Brain microvascular endothelial cell (primary cell): ENCODE measurements around the gene CAMTA1.

Experiments
- DNase-seq: peaks from one replicate; pipeline ENCODE4 v3.0.0-alpha.2; 2020
- H3K27ac ChIP-seq: fragments of 250-450 bp; sonication (Bioruptor Pico); 2 replicates; pipeline ENCODE4 v1.5.1; 2020; ENCODE audit warnings: mild to moderate bottlenecking, moderate library complexity
- H3K27me3 ChIP-seq: fragments of 250-450 bp; sonication (Bioruptor Pico); replicated peaks from 2 replicates; pipeline ENCODE4 v1.5.1; 2020; ENCODE audit warnings: mild to moderate bottlenecking
- H3K36me3 ChIP-seq: fragments of 250-450 bp; sonication (Bioruptor Pico); replicated peaks from 2 replicates; pipeline ENCODE4 v1.5.1; 2020; ENCODE audit warnings: mild to moderate bottlenecking
- H3K4me3 ChIP-seq: 2 replicates; pipeline ENCODE4 v1.5.1; 2011; ENCODE audit warnings: low read depth, mild to moderate bottlenecking, control low read depth, low read length, moderate library complexity
- in situ Hi-C: cut with HindIII; loops from 2 replicates; pipeline ENCODE4 v1.10.0; 2017; ENCODE audit warnings: low sequenced_read_pairs, low pct_ligation_motif_present
- TF ChIP-seq, protein P1 (sequence below): IDR thresholded peaks from 2 replicates; pipeline ENCODE4 v1.5.1; 2011; ENCODE audit warnings: low read depth, mild to moderate bottlenecking, moderate library complexity, low read length, control low read depth, inconsistent platforms; ENCODE audit errors: missing control alignments

Gene CAMTA1

DNA sequence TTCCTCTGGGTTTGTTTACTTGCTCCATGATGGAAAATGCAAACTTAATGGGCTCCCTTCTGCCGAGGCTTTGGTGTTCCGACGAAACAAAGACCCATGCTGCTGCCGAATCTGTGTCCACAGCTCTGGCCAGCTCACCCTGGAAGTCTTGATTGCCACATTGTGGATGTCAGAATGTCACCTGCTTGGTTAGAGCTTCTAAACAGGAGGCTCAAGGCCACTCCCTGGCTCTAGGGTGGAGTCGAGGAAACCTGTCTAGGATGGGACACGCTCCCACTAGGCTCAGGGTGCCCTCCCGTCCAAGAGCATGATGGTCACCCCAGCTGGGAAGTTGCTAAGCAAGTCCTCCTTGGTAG, 706.5 kb downstream of the CAMTA1 start:
- H3K27me3 ChIP-seq, result no peaks in the 10 kb centered on the region
- no peak overlapping the region for H3K4me3 ChIP-seq
- no peak for DNase-seq
- TF ChIP-seq, protein P1, sequence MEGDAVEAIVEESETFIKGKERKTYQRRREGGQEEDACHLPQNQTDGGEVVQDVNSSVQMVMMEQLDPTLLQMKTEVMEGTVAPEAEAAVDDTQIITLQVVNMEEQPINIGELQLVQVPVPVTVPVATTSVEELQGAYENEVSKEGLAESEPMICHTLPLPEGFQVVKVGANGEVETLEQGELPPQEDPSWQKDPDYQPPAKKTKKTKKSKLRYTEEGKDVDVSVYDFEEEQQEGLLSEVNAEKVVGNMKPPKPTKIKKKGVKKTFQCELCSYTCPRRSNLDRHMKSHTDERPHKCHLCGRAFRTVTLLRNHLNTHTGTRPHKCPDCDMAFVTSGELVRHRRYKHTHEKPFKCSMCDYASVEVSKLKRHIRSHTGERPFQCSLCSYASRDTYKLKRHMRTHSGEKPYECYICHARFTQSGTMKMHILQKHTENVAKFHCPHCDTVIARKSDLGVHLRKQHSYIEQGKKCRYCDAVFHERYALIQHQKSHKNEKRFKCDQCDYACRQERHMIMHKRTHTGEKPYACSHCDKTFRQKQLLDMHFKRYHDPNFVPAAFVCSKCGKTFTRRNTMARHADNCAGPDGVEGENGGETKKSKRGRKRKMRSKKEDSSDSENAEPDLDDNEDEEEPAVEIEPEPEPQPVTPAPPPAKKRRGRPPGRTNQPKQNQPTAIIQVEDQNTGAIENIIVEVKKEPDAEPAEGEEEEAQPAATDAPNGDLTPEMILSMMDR, result no peak
- no peaks in the 10 kb centered on the region for H3K36me3 ChIP-seq
- in situ Hi-C loops, result no loop called here
- H3K27ac ChIP-seq, result no peak overlapping the region

DNA sequence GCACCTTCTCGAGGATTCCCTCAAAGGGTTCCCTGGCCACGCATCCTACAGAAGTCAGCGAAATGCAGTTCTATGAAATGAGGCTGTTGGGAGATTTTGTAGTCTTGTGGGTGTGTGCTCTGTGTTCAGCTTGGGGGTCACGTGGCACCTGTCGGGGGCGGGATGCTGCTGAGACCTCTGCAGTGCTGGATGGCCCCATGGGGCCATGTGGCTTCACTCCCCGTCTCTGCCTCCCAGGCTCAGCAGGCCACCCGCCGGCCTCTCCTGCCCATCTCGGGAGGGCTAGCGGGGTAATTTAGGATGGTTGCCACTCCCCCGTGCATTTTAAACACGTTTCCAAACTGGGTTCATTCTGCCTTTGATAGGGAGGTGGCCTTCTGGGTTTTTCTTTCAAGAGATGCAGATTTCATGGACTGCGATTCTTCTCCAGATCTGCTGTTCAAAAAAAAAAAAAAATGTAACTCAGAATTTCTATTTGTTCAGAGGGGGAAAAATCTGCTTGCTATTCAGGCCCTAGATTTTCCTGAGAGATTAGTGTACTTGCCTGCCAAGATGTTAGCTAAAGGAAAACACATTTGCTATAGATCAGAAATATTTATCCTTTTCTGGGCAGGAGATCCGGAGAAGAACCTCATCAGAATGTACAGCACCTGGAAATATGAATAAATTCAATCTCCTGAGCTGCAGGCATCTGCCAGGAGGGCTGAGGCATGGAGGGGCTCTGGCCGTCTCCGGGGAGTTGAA, 708.6 kb downstream of the CAMTA1 start:
- no peaks in the 10 kb centered on the region for H3K36me3 ChIP-seq
- H3K27ac ChIP-seq, result no peak overlapping the region
- H3K27me3 ChIP-seq, result no peaks in the 10 kb centered on the region
- TF ChIP-seq, protein P1, result no peak
- H3K4me3 ChIP-seq, result no peak overlapping the region
- in situ Hi-C loops, result no loop called here
- no peak for DNase-seq

DNA sequence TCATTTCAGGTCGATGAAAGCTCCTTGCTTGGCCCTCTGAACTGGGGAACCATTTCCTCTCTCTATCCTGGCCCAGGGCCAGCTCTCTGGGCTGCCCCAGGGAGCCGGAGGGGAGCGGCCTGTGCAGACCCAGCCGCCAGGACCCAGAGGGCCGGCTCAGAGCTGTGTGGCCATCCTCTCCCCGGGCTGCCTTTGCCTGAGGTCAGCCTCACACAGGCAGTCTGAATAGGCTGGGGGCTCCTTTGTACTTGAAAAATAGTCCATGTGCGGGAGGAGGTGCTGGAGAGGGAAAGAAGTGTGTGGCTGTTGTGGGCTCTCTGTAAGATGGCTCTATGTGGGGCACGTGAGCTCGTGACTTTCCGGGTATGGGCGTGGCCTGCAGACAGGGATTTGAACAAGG, 710.7 kb downstream of the CAMTA1 start:
- no peak overlapping the region for H3K27ac ChIP-seq
- TF ChIP-seq, protein P1, result no peak
- in situ Hi-C loops, result no loop called here
- no peaks in the 10 kb centered on the region for H3K27me3 ChIP-seq
- no peak overlapping the region for H3K4me3 ChIP-seq
- H3K36me3 ChIP-seq, result no peaks in the 10 kb centered on the region
- no peak for DNase-seq

DNA sequence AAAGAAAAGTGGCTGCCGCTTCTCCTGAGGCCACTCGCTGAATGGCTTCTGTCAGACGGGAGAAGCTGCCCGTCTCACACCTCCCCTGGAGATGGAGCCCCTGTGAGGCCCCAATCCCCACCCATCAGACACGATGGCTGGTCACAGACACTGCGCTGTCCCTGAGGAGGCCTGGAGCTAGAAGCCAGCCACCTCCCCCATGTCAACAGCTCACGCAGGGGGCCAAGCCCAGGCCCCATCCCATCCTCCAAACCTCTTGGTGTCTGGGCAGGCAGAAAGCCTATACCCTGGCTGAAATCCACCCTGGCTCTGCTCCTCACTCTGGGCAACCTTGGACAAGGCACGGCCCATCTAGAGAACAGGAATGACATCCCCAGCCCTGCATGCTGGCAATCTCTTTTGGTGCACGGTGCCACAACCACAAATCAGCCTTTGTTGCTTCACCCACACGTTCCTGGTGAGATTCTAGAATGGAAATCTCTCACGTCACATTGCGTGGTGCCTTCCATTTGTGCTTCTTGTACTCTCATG, 711.9 kb downstream of the CAMTA1 start:
- H3K4me3 ChIP-seq, result no peak overlapping the region
- H3K36me3 ChIP-seq, result no peaks in the 10 kb centered on the region
- DNase-seq, result no peak
- H3K27ac ChIP-seq, result no peak overlapping the region
- TF ChIP-seq, protein P1, result no peak
- in situ Hi-C loops, result no loop called here
- H3K27me3 ChIP-seq, result no peaks in the 10 kb centered on the region

DNA sequence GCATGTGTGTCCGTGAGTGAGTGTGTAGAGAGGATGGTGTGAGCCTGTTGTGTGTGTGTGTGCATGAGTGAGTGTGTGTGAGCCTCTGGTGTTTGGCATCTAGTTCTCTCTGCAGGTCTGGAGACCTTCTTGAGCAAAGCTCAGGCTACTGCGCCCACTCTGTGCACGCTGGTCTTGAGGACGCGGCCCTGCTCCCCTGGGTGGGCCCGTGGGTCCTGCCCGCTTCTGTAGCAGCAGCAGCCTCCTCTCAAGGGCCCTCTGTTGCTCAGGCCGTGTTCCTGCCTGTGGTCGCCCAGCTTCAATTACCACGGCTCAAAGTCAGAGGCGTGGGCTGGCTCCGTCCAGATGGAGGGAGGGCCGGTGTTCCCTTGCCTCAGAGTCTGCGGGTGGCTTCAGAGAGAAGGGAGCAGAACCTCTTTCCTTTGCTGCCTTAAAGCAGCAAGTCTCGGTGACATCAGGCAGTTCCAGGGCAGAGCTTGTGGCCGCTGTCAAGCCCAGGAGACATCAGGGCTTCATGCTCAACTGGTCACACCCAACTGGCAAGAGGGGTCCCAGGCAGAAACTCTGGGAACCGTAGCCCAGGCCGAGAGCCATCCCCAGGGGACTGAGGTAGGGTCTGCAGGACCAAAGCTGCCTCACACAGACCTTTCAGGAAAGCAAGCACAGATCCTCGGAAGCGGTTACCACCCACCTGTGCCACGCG, 715.3 kb downstream of the CAMTA1 start:
- Histone ChIP-seq H3K4me3 (no peak overlapping the region), H3K27ac (no peak overlapping the region), H3K27me3 (no peaks in the 10 kb centered on the region), H3K36me3 (no peaks in the 10 kb centered on the region)
- DNase-seq, result no peak
- in situ Hi-C loops, result no loop called here
- TF ChIP-seq, protein P1, result peak; percentile 14
